ENCODE measurements around the gene CDC42BPA. TPM values are rescaled to one million over a fixed set of nuclear protein-coding genes. Genes with fewer than 3 reads are reported as not detected.

Gene CDC42BPA
- total and polyA plus RNA-seq, 3 donors from 2014 or later, result 39.9 to 109 (median 105) TPM

- intact Hi-C loops (cut with DNase I; ENCODE audit: low total_unique reads), result no loop called here
- no peak overlapping the region for H3K27ac ChIP-seq
- TF ChIP-seq POLR2A (IDR thresholded peaks at IDR 0.05), result no peak
- TF ChIP-seq, protein P1, sequence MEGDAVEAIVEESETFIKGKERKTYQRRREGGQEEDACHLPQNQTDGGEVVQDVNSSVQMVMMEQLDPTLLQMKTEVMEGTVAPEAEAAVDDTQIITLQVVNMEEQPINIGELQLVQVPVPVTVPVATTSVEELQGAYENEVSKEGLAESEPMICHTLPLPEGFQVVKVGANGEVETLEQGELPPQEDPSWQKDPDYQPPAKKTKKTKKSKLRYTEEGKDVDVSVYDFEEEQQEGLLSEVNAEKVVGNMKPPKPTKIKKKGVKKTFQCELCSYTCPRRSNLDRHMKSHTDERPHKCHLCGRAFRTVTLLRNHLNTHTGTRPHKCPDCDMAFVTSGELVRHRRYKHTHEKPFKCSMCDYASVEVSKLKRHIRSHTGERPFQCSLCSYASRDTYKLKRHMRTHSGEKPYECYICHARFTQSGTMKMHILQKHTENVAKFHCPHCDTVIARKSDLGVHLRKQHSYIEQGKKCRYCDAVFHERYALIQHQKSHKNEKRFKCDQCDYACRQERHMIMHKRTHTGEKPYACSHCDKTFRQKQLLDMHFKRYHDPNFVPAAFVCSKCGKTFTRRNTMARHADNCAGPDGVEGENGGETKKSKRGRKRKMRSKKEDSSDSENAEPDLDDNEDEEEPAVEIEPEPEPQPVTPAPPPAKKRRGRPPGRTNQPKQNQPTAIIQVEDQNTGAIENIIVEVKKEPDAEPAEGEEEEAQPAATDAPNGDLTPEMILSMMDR (IDR thresholded peaks at IDR 0.05), result no peak
- no peak overlapping the region for H3K4me3 ChIP-seq
- DNase-seq, result no peak
- no peaks in the 10 kb centered on the region for H3K27me3 ChIP-seq
- WGBS, 2 donors, result 79 to 80% methylated on average over 6 of the region's 6 CpGs
- H3K4me1 ChIP-seq, result peaks cover 5% of the 10 kb centered on the region
- H3K9me3 ChIP-seq, result no peaks in the 10 kb centered on the region
- H3K36me3 ChIP-seq (ENCODE audit: low read depth, missing control alignments), result no peaks in the 10 kb centered on the region
Observed at GRCh38 chr1:227308367-227309336, 9.6 kb downstream of the CDC42BPA start.

- 92 to 98% methylated on average over 3 of the region's 3 CpGs for WGBS, 2 donors
- Histone ChIP-seq H3K9me3 (no peaks in the 10 kb centered on the region), H3K27me3 (no peaks in the 10 kb centered on the region), H3K36me3 (ENCODE audit: low read depth, missing control alignments) (no peaks in the 10 kb centered on the region), H3K4me3 (no peak overlapping the region), H3K4me1 (no peaks in the 10 kb centered on the region), H3K27ac (no peak overlapping the region)
- no peak for DNase-seq
- TF ChIP-seq POLR2A (IDR thresholded peaks at IDR 0.05), result no peak
- TF ChIP-seq, protein P1 (IDR thresholded peaks at IDR 0.05), result no peak
- intact Hi-C loops (cut with DNase I; ENCODE audit: low total_unique reads), result no loop called here
Observed at GRCh38 chr1:227306689-227307088, 11.6 kb downstream of the CDC42BPA start.

- TF ChIP-seq, protein P1 (IDR thresholded peaks at IDR 0.05), result no peak
- TF ChIP-seq POLR2A (IDR thresholded peaks at IDR 0.05), result no peak
- intact Hi-C loops (cut with DNase I; ENCODE audit: low total_unique reads), result no loop called here
- Histone ChIP-seq H3K36me3 (ENCODE audit: low read depth, missing control alignments) (no peaks in the 10 kb centered on the region), H3K27ac (no peak overlapping the region), H3K9me3 (no peaks in the 10 kb centered on the region), H3K27me3 (no peaks in the 10 kb centered on the region), H3K4me3 (no peak overlapping the region), H3K4me1 (no peaks in the 10 kb centered on the region)
- DNase-seq, result no peak
- WGBS, 2 donors, result 89 to 92% methylated on average over 6 of the region's 6 CpGs
Observed at GRCh38 chr1:227305894-227306626, 12.2 kb downstream of the CDC42BPA start.

- no peak for TF ChIP-seq POLR2A (IDR thresholded peaks at IDR 0.05)
- TF ChIP-seq, protein P1 (IDR thresholded peaks at IDR 0.05), result no peak
- no peak overlapping the region for H3K4me3 ChIP-seq
- H3K27me3 ChIP-seq, result no peaks in the 10 kb centered on the region
- H3K4me1 ChIP-seq, result no peaks in the 10 kb centered on the region
- no peaks in the 10 kb centered on the region for H3K36me3 ChIP-seq (ENCODE audit: low read depth, missing control alignments)
- no peak for DNase-seq
- intact Hi-C loops (cut with DNase I; ENCODE audit: low total_unique reads), result no loop called here
- H3K27ac ChIP-seq, result no peak overlapping the region
- no peaks in the 10 kb centered on the region for H3K9me3 ChIP-seq
Observed at GRCh38 chr1:227304665-227305064, 13.6 kb downstream of the CDC42BPA start.

All from testis (tissue), 3 donors.